Colonic mucosa (tissue), 4 donors: ENCODE data around the gene OVOL3. TPM values are rescaled to one million over a fixed set of nuclear protein-coding genes. Genes with fewer than 3 reads are reported as not detected.
A peak's percentile ranks its signal among the peaks of the same experiment; 100 is the strongest.

Source experiments
- DNase-seq: peaks from one replicate; pipeline ENCODE4 v3.0.0-alpha.2; 2020
- H3K27ac ChIP-seq: fragments of 200-600 bp; one replicate; pipeline ENCODE4 v1.8.0; 2021
- H3K27me3 ChIP-seq: fragments of 200-600 bp; one replicate; pipeline ENCODE4 v1.8.0; 2021
- H3K36me3 ChIP-seq: fragments of 200-600 bp; one replicate; pipeline ENCODE4 v1.8.0; 2021
- H3K4me1 ChIP-seq: fragments of 200-600 bp; one replicate; pipeline ENCODE4 v1.8.0; 2021; ENCODE audit warnings: mild to moderate bottlenecking
- H3K4me3 ChIP-seq: fragments of 200-600 bp; one replicate; pipeline ENCODE4 v1.8.0; 2021
- H3K9ac ChIP-seq, 2 donors: one replicate each; pipeline ENCODE4 v1.7.0; 2013; ENCODE audit warnings: control low read depth in 2 of 2, low read depth in 2 of 2, low read length in 2 of 2
- H3K9me3 ChIP-seq: fragments of 200-600 bp; one replicate; pipeline ENCODE4 v1.8.0; 2021
- CTCF ChIP-seq: fragments of 200-600 bp; IDR thresholded peaks from one replicate; pipeline ENCODE4 v1.8.0; 2022; ENCODE audit warnings: antibody characterized with exemption, mild to moderate bottlenecking
- intact Hi-C: fragments of 100-400 bp; cut with DNase I; formaldehyde crosslinking; loops from one replicate; pipeline ENCODE4 v1.14.1; 2022
- total RNA-seq, 2 donors: library from RNA; stranded (reverse); fragmentation: NEBNext Ultra II Directional in 1 of 2; extraction: Animal tissue kit (Norgen Biotek cat#: 25700) in 1 of 2; gene quantifications; one replicate each; pipeline ENCODE4 v1.2.1, GENCODE V29; 2021
- donor health status: healthy.
- donor health status: DM: no; HTN: no; CAD: no.
- donor health status: DM: no; HTN: no; CAD: no.

OVOL3 gene
- total RNA-seq, 2 donors from 2014 or later = not detected

DNA sequence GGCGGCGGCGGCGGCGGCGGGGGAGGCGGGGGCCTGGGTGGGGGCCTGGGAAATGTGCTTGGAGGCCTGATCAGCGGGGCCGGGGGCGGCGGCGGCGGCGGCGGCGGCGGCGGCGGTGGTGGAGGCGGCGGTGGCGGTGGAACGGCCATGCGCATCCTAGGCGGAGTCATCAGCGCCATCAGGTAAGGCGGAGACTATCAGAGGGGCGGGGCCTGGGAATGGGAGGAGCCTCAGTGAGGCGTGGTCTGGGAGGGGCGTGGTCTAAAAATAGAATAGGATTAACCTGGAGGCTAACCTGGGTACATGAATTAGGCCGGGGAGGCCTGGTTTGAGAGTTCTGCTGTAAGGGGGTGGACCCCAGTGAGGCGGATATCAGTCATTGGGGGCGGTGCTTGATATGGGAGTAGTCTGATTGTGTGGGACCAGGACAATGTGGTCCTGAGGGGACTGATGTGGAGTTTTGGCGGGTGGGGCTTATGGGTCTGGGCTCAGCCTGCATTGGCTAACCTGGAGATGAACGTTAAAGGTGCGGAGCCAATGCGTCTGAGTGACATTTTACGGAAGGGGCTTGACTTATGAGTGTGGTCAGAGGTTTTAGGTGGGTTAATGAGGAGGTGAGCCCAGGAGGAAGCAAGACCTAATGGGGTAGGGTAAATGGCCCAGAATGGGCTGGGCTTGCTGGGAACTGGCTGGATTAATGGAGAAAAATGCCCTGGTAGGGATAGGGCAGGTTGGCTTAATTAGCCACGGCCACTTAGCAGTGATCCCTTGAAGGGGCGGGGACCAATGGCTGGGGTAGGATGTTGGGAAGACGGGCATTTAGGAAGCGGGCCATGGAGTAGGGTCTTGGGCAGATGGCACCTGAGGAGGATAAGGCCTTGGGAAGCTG is 30.3 kb downstream of the OVOL3 start:
- no peaks in the 10 kb centered on the region for H3K27me3 ChIP-seq
- no peaks in the 10 kb centered on the region for H3K9me3 ChIP-seq
- H3K36me3 ChIP-seq = peaks cover 7% of the 10 kb centered on the region
- peak; percentile 95 for DNase-seq
- H3K4me3 ChIP-seq = peak overlapping the region; percentile 64
- intact Hi-C loops = no loop called here
- TF ChIP-seq CTCF = no peak
- H3K4me1 ChIP-seq = peaks cover under 1% of the 10 kb centered on the region
- peak overlapping the region in 1 of 2 donors; percentile 99 for H3K9ac ChIP-seq
- H3K27ac ChIP-seq = peak overlapping the region; percentile 96

- H3K27me3 ChIP-seq = no peaks in the 10 kb centered on the region
- no peaks in the 10 kb centered on the region for H3K4me1 ChIP-seq
- H3K36me3 ChIP-seq = peaks cover 10% of the 10 kb centered on the region
- intact Hi-C loops = no loop called here
- H3K9ac ChIP-seq = no peak overlapping the region
- no peak for DNase-seq
- H3K27ac ChIP-seq = no peak overlapping the region
- no peaks in the 10 kb centered on the region for H3K9me3 ChIP-seq
- no peak overlapping the region for H3K4me3 ChIP-seq
- no peak for TF ChIP-seq CTCF
These were observed 31.1 kb downstream of the OVOL3 start for GRCh38 chr19:36142046-36142445.

- Histone ChIP-seq H3K4me1 (no peaks in the 10 kb centered on the region), H3K9me3 (no peaks in the 10 kb centered on the region), H3K36me3 (peaks cover 10% of the 10 kb centered on the region), H3K4me3 (no peak overlapping the region), H3K27me3 (no peaks in the 10 kb centered on the region), H3K9ac (no peak overlapping the region), H3K27ac (no peak overlapping the region)
- DNase-seq = no peak
- intact Hi-C loops = no loop called here
- TF ChIP-seq CTCF = no peak
These were observed 31.6 kb downstream of the OVOL3 start for GRCh38 chr19:36142496-36142895.

GRCh38 chr19:36144624-36145023 is 33.7 kb downstream of the OVOL3 start:
- H3K4me1 ChIP-seq = no peaks in the 10 kb centered on the region
- H3K27me3 ChIP-seq = no peaks in the 10 kb centered on the region
- intact Hi-C loops = no loop called here
- DNase-seq = no peak
- no peak for TF ChIP-seq CTCF
- no peaks in the 10 kb centered on the region for H3K9me3 ChIP-seq
- H3K27ac ChIP-seq = no peak overlapping the region
- no peak overlapping the region for H3K9ac ChIP-seq
- H3K36me3 ChIP-seq = peaks cover 10% of the 10 kb centered on the region
- H3K4me3 ChIP-seq = no peak overlapping the region

- H3K4me1 ChIP-seq = no peaks in the 10 kb centered on the region
- H3K9ac ChIP-seq = no peak overlapping the region
- peaks cover 10% of the 10 kb centered on the region for H3K36me3 ChIP-seq
These were observed 38.9 kb downstream of the OVOL3 start for GRCh38 chr19:36149673-36150406.

More at GRCh38 chr19:36149673-36150406, 38.9 kb downstream of the OVOL3 start:
- H3K4me3 ChIP-seq = no peak overlapping the region
- no peaks in the 10 kb centered on the region for H3K27me3 ChIP-seq
- DNase-seq = no peak
- intact Hi-C loops = no loop called here
- no peak for TF ChIP-seq CTCF
- H3K9me3 ChIP-seq = no peaks in the 10 kb centered on the region
- H3K27ac ChIP-seq = no peak overlapping the region
